K562 (cell line): ENCODE data around the gene MMS22L. TPM values are rescaled to one million over a fixed set of nuclear protein-coding genes. Genes with fewer than 3 reads are reported as not detected.

Experiments used
- ATAC-seq: fragments of 200-7000 bp; cut with Tn5 transposase; 3 replicates; pipeline ENCODE4 v1.9.1; 2020; ENCODE audit warnings: moderate library complexity
- BruUV-seq: library from RNA; stranded (reverse); fragments of 400-500 nt; replicated peaks from 2 replicates; lab custom pipeline; 2021; lab: Mats Ljungman, UMichigan
- CTCF ChIA-PET: fragments of 300-600 bp; formaldehyde crosslinking; extraction: SDS; loops from one replicate; lab custom pipeline; 2021; ENCODE audit warnings: low intra/inter-chr PET ratio; lab: Yijun Ruan, JAX
- POLR2A ChIA-PET: fragments of 300-600, 350-650 bp; sonication (Branson Sonifier 250); formaldehyde crosslinking; extraction: SDS; loops from one replicate; lab custom pipeline; 2021; ENCODE audit warnings: antibody characterized with exemption, inconsistent platforms; lab: Yijun Ruan, JAX
- DNase-seq, 4 experiments: peaks; one replicate each; pipeline versions ENCODE4 v3.0.0 to v3.0.0-alpha.2; 2011 to 2018; ENCODE audit warnings: low spot score in 3 of 4, mixed read lengths in 3 of 4; ENCODE audit errors: extremely low read depth in 1 of 4
- FAIRE-seq: peaks from 2 replicates; lab custom pipeline; 2011; peaks lifted over from hg19 to GRCh38; lab: Jason Lieb, UNC
- H2AFZ ChIP-seq: 2 replicates; pipeline ENCODE4 v1.6.0; 2011; ENCODE audit warnings: low read depth, low read length, control low read depth, inconsistent platforms
- H3K27ac ChIP-seq: fragments of 200-600 bp; 3 replicates; pipeline ENCODE4 v1.8.0; 2011; ENCODE audit warnings: low read depth, mild to moderate bottlenecking, control low read depth, inconsistent platforms, low read length, moderate library complexity, mixed read lengths; ENCODE audit errors: extremely low read depth
- H3K27me3 ChIP-seq, 2 experiments: fragments of 300-600 bp in 1 of 2; 2 replicates in 1 of 2; 3 replicates in 1 of 2; pipeline versions ENCODE4 v1.6.0 to v1.8.0; 2011; ENCODE audit warnings: inconsistent platforms in 2 of 2, low read length in 2 of 2, mild to moderate bottlenecking in 1 of 2, mixed read lengths in 1 of 2, moderate library complexity in 1 of 2; ENCODE audit not compliant: control insufficient read depth in 2 of 2, insufficient read depth in 2 of 2
- H3K36me3 ChIP-seq: fragments of 300-600 bp; 3 replicates; pipeline ENCODE4 v1.8.0; 2011; ENCODE audit warnings: mild to moderate bottlenecking, low read length, inconsistent platforms; ENCODE audit not compliant: control insufficient read depth, insufficient read depth
- H3K4me1 ChIP-seq, 2 experiments: fragments of 200-600 bp in 1 of 2; replicated peaks in 1 of 2; 2 replicates in 1 of 2; 3 replicates in 1 of 2; pipeline versions ENCODE4 v1.5.1 to v1.8.0; 2011; ENCODE audit warnings: inconsistent platforms in 2 of 2, low read length in 2 of 2, mild to moderate bottlenecking in 1 of 2, mixed read lengths in 1 of 2, moderate library complexity in 1 of 2; ENCODE audit not compliant: control insufficient read depth in 2 of 2, insufficient read depth in 2 of 2
- H3K4me2 ChIP-seq: 2 replicates; pipeline ENCODE4 v1.6.1; 2011; ENCODE audit warnings: low read length, control low read depth, inconsistent platforms, mixed read lengths; ENCODE audit not compliant: insufficient read depth
- H3K4me3 ChIP-seq: fragments of 200-600 bp; sonication (generic), shearing (Covaris generic); 2 replicates; pipeline ENCODE4 v1.5.1; 2016; ENCODE audit warnings: control low read depth, inconsistent platforms
- H3K79me2 ChIP-seq: fragments of 200-600 bp; 3 replicates; pipeline ENCODE4 v1.8.0; 2011; ENCODE audit warnings: low read length, inconsistent platforms; ENCODE audit not compliant: control insufficient read depth, insufficient read depth
- H3K9ac ChIP-seq, 2 experiments: 2 replicates each; pipeline versions ENCODE4 v1.6.0 to v1.6.1; 2011; ENCODE audit warnings: low read depth in 2 of 2, low read length in 2 of 2, control low read depth in 1 of 2, inconsistent platforms in 1 of 2, mild to moderate bottlenecking in 1 of 2, mixed read lengths in 1 of 2; ENCODE audit not compliant: insufficient read depth in 1 of 2
- H3K9me1 ChIP-seq: one replicate; pipeline ENCODE4 v1.6.0; 2011; ENCODE audit warnings: inconsistent platforms, mild to moderate bottlenecking, low read length, moderate library complexity; ENCODE audit not compliant: control insufficient read depth, insufficient read depth
- H3K9me3 ChIP-seq: replicated peaks from 2 replicates; pipeline ENCODE4 v1.5.1; 2011; ENCODE audit warnings: low read depth, low read length, inconsistent platforms; ENCODE audit not compliant: control insufficient read depth, insufficient read depth
- H4K20me1 ChIP-seq: replicated peaks from 2 replicates; pipeline ENCODE4 v1.6.1; 2011; ENCODE audit warnings: low read length, inconsistent platforms, mixed read lengths; ENCODE audit not compliant: control insufficient read depth, insufficient read depth
- ATF2 ChIP-seq: sonication (generic); formaldehyde crosslinking; IDR thresholded peaks from 2 replicates; pipeline ENCODE4 v1.8.1; 2022; ENCODE audit warnings: missing genetic modification reagents
- CBFA2T3 ChIP-seq: fragments of 450-650 bp; IDR thresholded peaks from 2 replicates; pipeline ENCODE4 v1.6.1; 2017
- MECOM ChIP-seq: fragments of 250-450 bp; sonication (Bioruptor Pico); IDR thresholded peaks from 2 replicates; pipeline ENCODE4 v1.8.0; 2022; ENCODE audit warnings: inconsistent platforms
- MTA3 ChIP-seq: fragments of 450-650 bp; formaldehyde crosslinking; IDR thresholded peaks from 2 replicates; pipeline ENCODE4 v1.6.1; 2017; ENCODE audit warnings: mild to moderate bottlenecking, borderline replicate concordance
- NBN ChIP-seq: fragments of 450-650 bp; IDR thresholded peaks from 2 replicates; pipeline ENCODE4 v1.6.1; 2016; ENCODE audit warnings: low read depth, mild to moderate bottlenecking
- SMAD1 ChIP-seq: fragments of 150-350 bp; IDR thresholded peaks from 2 replicates; pipeline ENCODE4 v1.6.1; 2014; ENCODE audit warnings: low read length, low read depth; ENCODE audit not compliant: partially characterized antibody
- ZNF347 ChIP-seq: fragments of 450-650 bp; formaldehyde crosslinking; IDR thresholded peaks from 2 replicates; pipeline ENCODE4 v1.4.0; 2020; ENCODE audit warnings: low read depth, mild to moderate bottlenecking, moderate library complexity
- ZNF395 ChIP-seq: fragments of 200-800 bp; sonication (Bioruptor generic); IDR thresholded peaks from 2 replicates; pipeline ENCODE4 v1.6.1; 2017; ENCODE audit warnings: missing genetic modification characterization, missing compliant biosample characterization
- WGBS: fragments of 100-300 bp; shearing (Covaris generic); methylation state at CpG from one replicate; pipeline ENCODE4 v1.1.6; 2016; ENCODE audit warnings: low coverage, mixed read lengths; ENCODE audit not compliant: insufficient coverage; ENCODE audit errors: missing lambda C conversion rate; 5-methylcytosine and 5-hydroxymethylcytosine counted together
- in situ Hi-C: fragments of 300-500 bp; cut with MboI; formaldehyde crosslinking; loops from 4 replicates; pipeline ENCODE4 v1.15.0; 2018; ENCODE audit warnings: inconsistent platforms, mixed read lengths
- intact Hi-C: fragments of 100-400 bp; cut with micrococcal nuclease; formaldehyde crosslinking; loops from 2 replicates; pipeline ENCODE4 v1.14.2; 2022
- polyA plus RNA-seq, 8 experiments: library from polyadenylated mRNA; depleted of rRNA in 4 of 8; stranded (reverse) in 5 of 8; unstranded in 3 of 8; fragments of >200 nt; fragmentation: Nextera tagmentation in 2 of 8; fragmentation: Illumina TruSeq in 1 of 8; extraction: Ambion mirVana in 2 of 8; extraction: Trizol in 1 of 8; gene quantifications; 2 replicates each; pipeline versions ENCODE4 v1.2.1 to v1.2.3, GENCODE V29; 2011 to 2014; ENCODE audit warnings: inconsistent platforms in 1 of 8, missing spikeins in 1 of 8
- total RNA-seq, 7 experiments: library from RNA; depleted of rRNA in 6 of 7; stranded (reverse); fragments of >200 nt in 6 of 7; fragmentation: Illumina TruSeq in 2 of 7; extraction: Trizol in 2 of 7; gene quantifications; 2 replicates each; pipeline versions ENCODE4 v1.2.1 to v1.2.3, GENCODE V29; 2011 to 2021; ENCODE audit warnings: low replicate concordance in 1 of 7

MMS22L gene
- total and polyA plus RNA-seq, 9 of the 15 experiments (the other 6 are each of a cell fraction or from before 2014, with no cell fraction given), result 13.0 to 59.5 (median 26.9) TPM

- ChIA-PET CTCF (no interaction called here), POLR2A (no interaction called here)
- no peak overlapping the region for H3K4me3 ChIP-seq
- no peak overlapping the region for H3K27ac ChIP-seq
- H3K36me3 ChIP-seq, result no peaks in the 10 kb centered on the region
- ATAC-seq (no peak), FAIRE-seq (no peak), DNase-seq (no peak)
- 2% methylated on average over 7 of the region's 8 CpGs for WGBS
- H4K20me1 ChIP-seq, result no peaks in the 10 kb centered on the region
- no peaks in the 10 kb centered on the region for H3K79me2 ChIP-seq
- H3K4me1 ChIP-seq, result no peaks in the 10 kb centered on the region
- H3K9me3 ChIP-seq, result no peaks in the 10 kb centered on the region
- in situ Hi-C loops (no loop called here), intact Hi-C loops (no loop called here)
- no peaks in the 10 kb centered on the region; a peak in 1 of 5 replicates for H3K27me3 ChIP-seq
- no peak overlapping the region for H2AFZ ChIP-seq
- no peak overlapping the region for H3K4me2 ChIP-seq
- H3K9ac ChIP-seq, result no peak overlapping the region
- BruUV-seq, result no TSS peak
- TF ChIP-seq ATF2 (no peak), ZNF395 (CRISPR knock-in tag) (no peak), ZNF347 (CRISPR knock-in tag) (no peak), CBFA2T3 (no peak), SMAD1 (no peak), NBN (no peak), MECOM (no peak), MTA3 (no peak)
- H3K9me1 ChIP-seq, result no peaks in the 10 kb centered on the region
Observed at GRCh38 chr6:97305414-97306066, 22.5 kb upstream of the MMS22L start.
